ENCODE measurements around the gene DLG2. TPM values are rescaled to one million over a fixed set of nuclear protein-coding genes. Genes with fewer than 3 reads are reported as not detected.

Gene DLG2
- total and polyA plus RNA-seq, 2 of the 8 experiments (the other 6 are each of a cell fraction or from before 2014, with no cell fraction given): 1.7 to 14.3 TPM

DNA sequence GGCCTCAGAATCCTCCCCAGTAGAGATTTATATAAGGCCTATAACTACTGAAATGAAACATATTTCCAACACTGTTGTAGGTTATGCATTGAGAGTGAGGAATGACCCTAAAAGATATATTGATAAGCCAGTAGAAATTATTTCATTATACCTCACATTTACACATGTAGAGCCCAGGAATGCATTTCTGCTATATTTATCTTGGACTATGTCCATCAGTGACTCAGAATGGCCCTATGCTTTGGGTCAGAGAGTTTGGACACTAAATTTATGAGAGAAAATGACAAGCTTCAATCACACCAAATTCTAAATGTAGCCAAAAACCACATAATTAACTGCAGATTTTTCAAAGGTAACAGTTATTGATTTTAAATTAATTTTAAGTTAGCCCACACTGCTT lies 761.9 kb downstream of the DLG2 start:
- POLR2A ChIA-PET (ENCODE audit: partially characterized antibody): no interaction called here
- no peak for FAIRE-seq

More for the DNA sequence above, 761.9 kb downstream of the DLG2 start:
- no peak overlapping the region for H2BK5ac ChIP-seq (ENCODE audit: low read depth, low read length)
- TF ChIP-seq, protein P1, sequence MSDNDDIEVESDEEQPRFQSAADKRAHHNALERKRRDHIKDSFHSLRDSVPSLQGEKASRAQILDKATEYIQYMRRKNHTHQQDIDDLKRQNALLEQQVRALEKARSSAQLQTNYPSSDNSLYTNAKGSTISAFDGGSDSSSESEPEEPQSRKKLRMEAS (IDR thresholded peaks at IDR 0.05): no peak
- TF ChIP-seq BACH1 (IDR thresholded peaks at IDR 0.05; ENCODE audit: low read length) (no peak), KDM1A (IDR thresholded peaks at IDR 0.05; ENCODE audit: borderline replicate concordance, low read length) (no peak), SP4 (IDR thresholded peaks at IDR 0.05; ENCODE audit: low read length) (no peak), RAD21 (IDR thresholded peaks at IDR 0.05 in 1 of 2, conservative IDR thresholded peaks at IDR 0.05 in 1 of 2; ENCODE audit: low read depth in 2 of 2, low read length in 2 of 2) (no peak), TBP (IDR thresholded peaks at IDR 0.05; ENCODE audit: low read depth, low read length) (no peak), JUND (IDR thresholded peaks at IDR 0.05; ENCODE audit: low read length) (no peak), CHD1 (IDR thresholded peaks at IDR 0.05; ENCODE audit: low read depth, low read length) (no peak)
- CTCF ChIA-PET (ENCODE audit: partially characterized antibody): interaction anchor here (1.1 to 1.8 kb wide), 3 partner anchors 11 to 724 kb away, joined by 3 to 6 read pairs (median 3); no protein-coding TSS in a partner anchor
- H3K18ac ChIP-seq (ENCODE audit: extremely low read depth, low read length): no peak overlapping the region
- no peak overlapping the region for H2AFZ ChIP-seq (ENCODE audit: low read length)
- no peak overlapping the region for H3K14ac ChIP-seq (ENCODE audit: insufficient read length)
- no peak overlapping the region for H4K5ac ChIP-seq (ENCODE audit: insufficient read length, low read depth, low read length)
- no peaks in the 10 kb centered on the region for H3K79me2 ChIP-seq (ENCODE audit: control insufficient read depth in 1 of 2, insufficient read depth in 2 of 2, low read length in 2 of 2)
- no peak overlapping the region for H2BK120ac ChIP-seq (replicated peaks; ENCODE audit: low read depth, low read length)
- H3K56ac ChIP-seq (replicated peaks; ENCODE audit: insufficient read length, low read depth, low read length): no peak overlapping the region
- no peak overlapping the region for H3K4ac ChIP-seq (replicated peaks; ENCODE audit: insufficient read length, low read depth, low read length)
- H3K27ac ChIP-seq (ENCODE audit: low read depth, low read length): no peak overlapping the region
- H3K23me2 ChIP-seq (ENCODE audit: low read depth, low read length): no peaks in the 10 kb centered on the region
- H3K4me2 ChIP-seq (ENCODE audit: insufficient read depth in 1 of 2, low read depth in 2 of 2, low read length in 2 of 2): no peak overlapping the region
- H4K8ac ChIP-seq (ENCODE audit: extremely low read depth, insufficient read depth, low read length): no peak overlapping the region
- H3K9ac ChIP-seq (replicated peaks in 1 of 4; ENCODE audit: extremely low read depth in 1 of 4, low read depth in 3 of 4, low read length in 3 of 4): no peak overlapping the region
- no peaks in the 10 kb centered on the region for H3K36me3 ChIP-seq (ENCODE audit: control insufficient read depth in 2 of 4, insufficient read depth in 4 of 4, low read length in 3 of 4)
- no peak overlapping the region for H3K4me3 ChIP-seq (ENCODE audit: extremely low read depth in 1 of 4, insufficient read depth in 2 of 4, low read depth in 3 of 4, low read length in 4 of 4)
- no peak overlapping the region for H2BK20ac ChIP-seq (ENCODE audit: low read length)
- no peak for DNase-seq (ENCODE audit: low read depth in 1 of 2, low spot score in 2 of 2)
- H4K20me1 ChIP-seq (replicated peaks in 1 of 2; ENCODE audit: control insufficient read depth in 1 of 2, insufficient read depth in 2 of 2, low read length in 2 of 2): no peaks in the 10 kb centered on the region
- H3K23ac ChIP-seq (ENCODE audit: insufficient read length): no peak overlapping the region
- no peak overlapping the region for H2BK15ac ChIP-seq (ENCODE audit: low read length)
- H3K4me1 ChIP-seq (replicated peaks in 1 of 4; ENCODE audit: control insufficient read depth in 3 of 4, insufficient read depth in 4 of 4, low read length in 3 of 4): peaks cover 2 to 11% (median 5%) of the 10 kb centered on the region in 4 experiments; a peak in 3 of 7 replicates
- H3K79me1 ChIP-seq (ENCODE audit: low read depth, low read length): no peaks in the 10 kb centered on the region
- no peaks in the 10 kb centered on the region for H3K27me3 ChIP-seq (replicated peaks in 1 of 4; ENCODE audit: control insufficient read depth in 3 of 4, extremely low read depth in 1 of 4, insufficient read depth in 3 of 4, low read length in 3 of 4)
- H2AK5ac ChIP-seq (ENCODE audit: low read depth, low read length): no peak overlapping the region
- H3K9me3 ChIP-seq (ENCODE audit: insufficient read depth in 2 of 2, low read depth in 1 of 2, low read length in 1 of 2): no peaks in the 10 kb centered on the region
- no peak overlapping the region for H4K91ac ChIP-seq (replicated peaks; ENCODE audit: insufficient read length, low read length)
- H2BK12ac ChIP-seq (ENCODE audit: low read depth, low read length): no peak overlapping the region
